GM12878 (cell line): ENCODE data around the gene EFNA4. TPM values are rescaled to one million over a fixed set of nuclear protein-coding genes. Genes with fewer than 3 reads are reported as not detected.

Source experiments
- ATAC-seq: fragments of 200-7000 bp; cut with Tn5 transposase; 3 replicates; pipeline ENCODE4 v1.9.1; 2020; ENCODE audit warnings: mild to moderate bottlenecking, moderate library complexity
- BruUV-seq: library from RNA; stranded (reverse); fragments of 400-500 nt; replicated peaks from 2 replicates; lab custom pipeline; 2021; lab: Mats Ljungman, UMichigan
- CTCF ChIA-PET: fragments of 300-600 bp; sonication (Branson Sonifier 250); formaldehyde crosslinking; extraction: SDS; loops from one replicate; lab custom pipeline; 2021; ENCODE audit warnings: inconsistent platforms; lab: Yijun Ruan, JAX
- POLR2A ChIA-PET: fragments of 350-600 bp; formaldehyde crosslinking; extraction: SDS; loops from one replicate; lab custom pipeline; 2021; ENCODE audit warnings: inconsistent platforms; lab: Charles Lee
- RAD21 ChIA-PET: fragments of 300-600 bp; sonication (Branson Sonifier 250); formaldehyde crosslinking; loops from one replicate; lab custom pipeline; 2023; ENCODE audit warnings: antibody characterized with exemption; ENCODE audit not compliant: unreplicated experiment; lab: Charles Lee
- SMC1A ChIA-PET: fragments of 300-600 bp; sonication (Branson Sonifier 250); formaldehyde crosslinking; loops from one replicate; lab custom pipeline; 2023; ENCODE audit not compliant: unreplicated experiment, uncharacterized antibody; lab: Charles Lee
- DNase-seq: peaks from one replicate; pipeline ENCODE4 v3.0.0-alpha.2; 2011; ENCODE audit warnings: low read depth, low spot score
- FAIRE-seq: peaks from 3 replicates; lab custom pipeline; 2011; peaks lifted over from hg19 to GRCh38; lab: Jason Lieb, UNC
- H2AFZ ChIP-seq: 2 replicates; pipeline ENCODE4 v1.6.0; 2011; ENCODE audit warnings: low read depth, low read length, control low read depth; ENCODE audit not compliant: control insufficient read depth
- H3K27ac ChIP-seq: 2 replicates; pipeline ENCODE4 v1.5.1; 2011; ENCODE audit warnings: control low read depth; ENCODE audit not compliant: control insufficient read depth, insufficient read depth
- H3K27me3 ChIP-seq, 2 experiments: replicated peaks in 1 of 2; 2 replicates each; pipeline versions ENCODE4 v1.6.0 to v1.6.1; 2011; ENCODE audit warnings: low read length in 1 of 2; ENCODE audit not compliant: control insufficient read depth in 2 of 2, insufficient read depth in 2 of 2
- H3K36me3 ChIP-seq, 2 experiments: 2 replicates each; pipeline ENCODE4 v1.5.1; 2011; ENCODE audit warnings: low read length in 1 of 2; ENCODE audit not compliant: control insufficient read depth in 2 of 2, insufficient read depth in 2 of 2
- H3K4me1 ChIP-seq: 2 replicates; pipeline ENCODE4 v1.6.1; 2011; ENCODE audit warnings: mild to moderate bottlenecking, low read length, moderate library complexity, mixed read lengths; ENCODE audit not compliant: control insufficient read depth, insufficient read depth
- H3K4me2 ChIP-seq: 2 replicates; pipeline ENCODE4 v1.6.0; 2011; ENCODE audit warnings: control low read depth; ENCODE audit not compliant: control insufficient read depth, insufficient read depth
- H3K4me3 ChIP-seq: fragments of 200-600 bp; sonication (generic); 2 replicates; pipeline ENCODE4 v1.5.1; 2016
- H3K79me2 ChIP-seq: 2 replicates; pipeline ENCODE4 v1.6.0; 2011; ENCODE audit warnings: low read length; ENCODE audit not compliant: control insufficient read depth, insufficient read depth
- H3K9ac ChIP-seq: 2 replicates; pipeline ENCODE4 v1.8.0; 2011; ENCODE audit warnings: low read length, control low read depth, mixed read lengths; ENCODE audit not compliant: control insufficient read depth, insufficient read depth
- H3K9me3 ChIP-seq: replicated peaks from 3 replicates; pipeline ENCODE4 v1.5.1; 2011; ENCODE audit warnings: mild to moderate bottlenecking, low read length; ENCODE audit not compliant: control insufficient read depth, insufficient read depth
- H4K20me1 ChIP-seq: 2 replicates; pipeline ENCODE4 v1.6.0; 2011; ENCODE audit not compliant: control insufficient read depth, insufficient read depth
- ASH2L ChIP-seq: fragments of 300-600, 200-600 bp; sonication (generic); IDR thresholded peaks from 2 replicates; pipeline ENCODE4 v1.6.1; 2017; ENCODE audit warnings: low read depth, mild to moderate bottlenecking, borderline replicate concordance
- BACH1 ChIP-seq: fragments of 450-650 bp; IDR thresholded peaks from 2 replicates; pipeline ENCODE4 v1.6.1; 2017; ENCODE audit warnings: mild to moderate bottlenecking, borderline replicate concordance
- CBX5 ChIP-seq: sonication (generic); IDR thresholded peaks from 2 replicates; pipeline ENCODE4 v1.6.1; 2016; ENCODE audit warnings: low read depth, moderate library complexity, mild to moderate bottlenecking, inconsistent platforms
- CUX1 ChIP-seq: IDR thresholded peaks from 2 replicates; pipeline ENCODE4 v1.6.1; 2012; ENCODE audit warnings: improper control_type of control experiment, low read depth, low read length; ENCODE audit not compliant: insufficient replicate concordance
- HCFC1 ChIP-seq: fragments of 150-350 bp; IDR thresholded peaks from 2 replicates; pipeline ENCODE4 v1.6.1; 2014; ENCODE audit warnings: low read length
- HDAC6 ChIP-seq: fragments of 200-600 bp; sonication (generic); IDR thresholded peaks from one replicate; pipeline ENCODE4 v1.8.0; 2017; ENCODE audit warnings: antibody characterized with exemption; ENCODE audit not compliant: unreplicated experiment
- HDGF ChIP-seq: fragments of 450-650 bp; IDR thresholded peaks from 2 replicates; pipeline ENCODE4 v1.6.1; 2016; ENCODE audit warnings: antibody characterized with exemption
- MLLT1 ChIP-seq: fragments of 450-650 bp; IDR thresholded peaks from 2 replicates; pipeline ENCODE4 v1.6.1; 2016; ENCODE audit warnings: mild to moderate bottlenecking
- SP1 ChIP-seq: IDR thresholded peaks from one replicate; pipeline ENCODE4 v1.6.1; 2011; ENCODE audit warnings: low read depth, low read length
- TCF12 ChIP-seq: IDR thresholded peaks from 2 replicates; pipeline ENCODE4 v1.6.1; 2011; ENCODE audit warnings: low read depth, mild to moderate bottlenecking, low read length
- ZSCAN29 ChIP-seq: fragments of 450-650 bp; IDR thresholded peaks from 2 replicates; pipeline ENCODE4 v1.6.1; 2017; ENCODE audit warnings: mild to moderate bottlenecking, moderate library complexity
- WGBS: methylation state at CpG from one replicate; pipeline ENCODE4 v1.1.6; 2016; ENCODE audit warnings: low lambda C conversion rate; ENCODE audit not compliant: insufficient replicate concordance, insufficient coverage; ENCODE audit errors: missing lambda C conversion rate; 5-methylcytosine and 5-hydroxymethylcytosine counted together
- in situ Hi-C: fragments of 300-500 bp; cut with MboI; formaldehyde crosslinking; loops from 9 replicates; pipeline ENCODE4 v1.14.3; 2018; ENCODE audit warnings: mixed read lengths
- intact Hi-C: fragments of 100-400 bp; cut with micrococcal nuclease; formaldehyde crosslinking; loops from one replicate; pipeline ENCODE4 v1.14.2; 2022; ENCODE audit not compliant: unreplicated experiment
- polyA plus RNA-seq, 11 experiments: library from polyadenylated mRNA; depleted of rRNA in 4 of 11; unstranded in 6 of 11; stranded (reverse) in 5 of 11; fragments of >200 nt; fragmentation: Nextera tagmentation in 4 of 11; fragmentation: Illumina TruSeq in 1 of 11; extraction: Ambion mirVana in 4 of 11; extraction: Trizol in 1 of 11; gene quantifications; 1 replicate in 1 of 11; 2 replicates in 10 of 11; pipeline versions ENCODE4 v1.2.1 to v1.2.3, GENCODE V29; 2011 to 2016; ENCODE audit warnings: inconsistent platforms in 2 of 11, missing spikeins in 2 of 11, low read depth in 1 of 11
- total RNA-seq, 4 experiments: library from RNA; depleted of rRNA in 3 of 4; stranded (reverse); fragments of >200 nt in 3 of 4; fragmentation: Illumina TruSeq in 1 of 4; extraction: Trizol in 1 of 4; gene quantifications; 2 replicates each; pipeline versions ENCODE4 v1.2.1 to v1.2.3, GENCODE V29; 2013 to 2021
- TF ChIP-seq, protein P1 (sequence below): IDR thresholded peaks from 2 replicates; pipeline ENCODE4 v1.6.1; 2011; ENCODE audit warnings: low read depth, mild to moderate bottlenecking, low read length, moderate library complexity, borderline replicate concordance; ENCODE audit errors: extremely low read depth
- TF ChIP-seq, protein P2 (sequence below): fragments of 450-650 bp; IDR thresholded peaks from 2 replicates; pipeline ENCODE4 v1.6.1; 2017; ENCODE audit warnings: low read depth, mild to moderate bottlenecking, moderate library complexity
- TF ChIP-seq, protein P3 (sequence below): IDR thresholded peaks from 2 replicates; pipeline ENCODE4 v1.6.1; 2011; ENCODE audit warnings: mild to moderate bottlenecking, low read depth, low read length, moderate library complexity; ENCODE audit not compliant: insufficient replicate concordance

EFNA4 gene
- total and polyA plus RNA-seq, 10 of the 15 experiments (the other 5 are each of a cell fraction or from before 2014, with no cell fraction given), result 0.52 to 14.1 (median 4.8) TPM

DNA sequence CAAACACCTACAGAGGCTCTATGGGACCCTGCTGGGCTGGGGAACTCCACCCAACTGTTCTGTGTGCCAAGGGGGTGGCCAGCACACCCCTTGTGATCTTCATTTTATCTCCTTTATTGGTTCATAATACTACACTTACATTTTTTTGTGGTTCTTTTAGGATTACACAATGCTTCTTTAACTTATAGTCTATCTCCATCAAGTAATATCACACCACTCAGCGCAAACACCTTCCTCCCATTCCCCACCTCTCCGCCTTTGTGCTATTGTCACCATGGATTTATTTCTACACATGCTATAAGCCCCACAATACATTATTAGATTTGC is 31.0 kb downstream of the EFNA4 start:
- in situ Hi-C loops, result loop anchor here (5.0 kb wide), 1 partner anchor 73 kb away; no protein-coding TSS in a partner anchor
- H2AFZ ChIP-seq, result no peak overlapping the region
- no peak for TF ChIP-seq HDGF
- TF ChIP-seq, protein P1, sequence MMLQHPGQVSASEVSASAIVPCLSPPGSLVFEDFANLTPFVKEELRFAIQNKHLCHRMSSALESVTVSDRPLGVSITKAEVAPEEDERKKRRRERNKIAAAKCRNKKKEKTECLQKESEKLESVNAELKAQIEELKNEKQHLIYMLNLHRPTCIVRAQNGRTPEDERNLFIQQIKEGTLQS, result no peak
- no peak for TF ChIP-seq BACH1
- TF ChIP-seq HCFC1, result no peak
- no peak for TF ChIP-seq HDAC6
- TF ChIP-seq SP1, result no peak
- TF ChIP-seq ZSCAN29, result no peak
- TF ChIP-seq, protein P2, sequence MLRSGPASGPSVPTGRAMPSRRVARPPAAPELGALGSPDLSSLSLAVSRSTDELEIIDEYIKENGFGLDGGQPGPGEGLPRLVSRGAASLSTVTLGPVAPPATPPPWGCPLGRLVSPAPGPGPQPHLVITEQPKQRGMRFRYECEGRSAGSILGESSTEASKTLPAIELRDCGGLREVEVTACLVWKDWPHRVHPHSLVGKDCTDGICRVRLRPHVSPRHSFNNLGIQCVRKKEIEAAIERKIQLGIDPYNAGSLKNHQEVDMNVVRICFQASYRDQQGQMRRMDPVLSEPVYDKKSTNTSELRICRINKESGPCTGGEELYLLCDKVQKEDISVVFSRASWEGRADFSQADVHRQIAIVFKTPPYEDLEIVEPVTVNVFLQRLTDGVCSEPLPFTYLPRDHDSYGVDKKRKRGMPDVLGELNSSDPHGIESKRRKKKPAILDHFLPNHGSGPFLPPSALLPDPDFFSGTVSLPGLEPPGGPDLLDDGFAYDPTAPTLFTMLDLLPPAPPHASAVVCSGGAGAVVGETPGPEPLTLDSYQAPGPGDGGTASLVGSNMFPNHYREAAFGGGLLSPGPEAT, result no peak
- TF ChIP-seq ASH2L, result no peak
- TF ChIP-seq, protein P3, sequence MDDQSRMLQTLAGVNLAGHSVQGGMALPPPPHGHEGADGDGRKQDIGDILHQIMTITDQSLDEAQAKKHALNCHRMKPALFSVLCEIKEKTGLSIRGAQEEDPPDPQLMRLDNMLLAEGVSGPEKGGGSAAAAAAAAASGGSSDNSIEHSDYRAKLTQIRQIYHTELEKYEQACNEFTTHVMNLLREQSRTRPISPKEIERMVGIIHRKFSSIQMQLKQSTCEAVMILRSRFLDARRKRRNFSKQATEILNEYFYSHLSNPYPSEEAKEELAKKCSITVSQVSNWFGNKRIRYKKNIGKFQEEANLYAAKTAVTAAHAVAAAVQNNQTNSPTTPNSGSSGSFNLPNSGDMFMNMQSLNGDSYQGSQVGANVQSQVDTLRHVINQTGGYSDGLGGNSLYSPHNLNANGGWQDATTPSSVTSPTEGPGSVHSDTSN, result no peak
- no peak for TF ChIP-seq MLLT1
- no peak for TF ChIP-seq CBX5
- no peak for TF ChIP-seq TCF12
- no peak for TF ChIP-seq CUX1

More for the DNA sequence above, 31.0 kb downstream of the EFNA4 start:
- FAIRE-seq, result no peak
- Histone ChIP-seq H4K20me1 (no peaks in the 10 kb centered on the region), H3K36me3 (no peaks in the 10 kb centered on the region), H3K79me2 (no peaks in the 10 kb centered on the region), H3K27ac (no peak overlapping the region), H3K27me3 (no peaks in the 10 kb centered on the region; a peak in 1 of 4 replicates), H3K9me3 (no peaks in the 10 kb centered on the region), H3K9ac (no peak overlapping the region), H3K4me2 (no peak overlapping the region), H3K4me3 (no peak overlapping the region), H3K4me1 (peaks cover 3% of the 10 kb centered on the region; the same call in 1 of the 2 replicates)
- no TSS peak for BruUV-seq
- ChIA-PET SMC1A (interaction anchor here (0.6 to 2.4 kb wide), 3 partner anchors 12 to 904 kb away, joined by 3 to 37 read pairs (median 5); no protein-coding TSS in a partner anchor), CTCF (interaction anchor here (0.8 to 6.6 kb wide), 13 partner anchors 8 to 99 kb away, joined by 3 to 89 read pairs (median 5); partner anchors contain the start of gene KRTCAP2), POLR2A (no interaction called here), RAD21 (interaction anchor here (0.8 to 2.8 kb wide), 3 partner anchors 51 to 78 kb away, joined by 3 to 14 read pairs (median 6); partner anchors contain the start of genes KRTCAP2 and TRIM46)
- no peak for ATAC-seq
- WGBS, result 62% methylated on average over 2 of the region's 2 CpGs
- intact Hi-C loops, result no loop called here
- no peak for DNase-seq
